GM18499 (cell line): ENCODE results near the gene SOWAHC.
"Not testable (repeated sequence)": the region's sequence is repeated elsewhere in the genome, so short reads cannot be mapped to it uniquely, and the experiment has no call there.

Experiments
- ATAC-seq: cut with Tn5 transposase; IDR thresholded peaks from one replicate; pipeline ENCODE4 v1.9.1; 2021; ENCODE audit warnings: moderate number of reproducible peaks; ENCODE audit not compliant: insufficient read depth, unreplicated experiment

Gene SOWAHC, protein sequence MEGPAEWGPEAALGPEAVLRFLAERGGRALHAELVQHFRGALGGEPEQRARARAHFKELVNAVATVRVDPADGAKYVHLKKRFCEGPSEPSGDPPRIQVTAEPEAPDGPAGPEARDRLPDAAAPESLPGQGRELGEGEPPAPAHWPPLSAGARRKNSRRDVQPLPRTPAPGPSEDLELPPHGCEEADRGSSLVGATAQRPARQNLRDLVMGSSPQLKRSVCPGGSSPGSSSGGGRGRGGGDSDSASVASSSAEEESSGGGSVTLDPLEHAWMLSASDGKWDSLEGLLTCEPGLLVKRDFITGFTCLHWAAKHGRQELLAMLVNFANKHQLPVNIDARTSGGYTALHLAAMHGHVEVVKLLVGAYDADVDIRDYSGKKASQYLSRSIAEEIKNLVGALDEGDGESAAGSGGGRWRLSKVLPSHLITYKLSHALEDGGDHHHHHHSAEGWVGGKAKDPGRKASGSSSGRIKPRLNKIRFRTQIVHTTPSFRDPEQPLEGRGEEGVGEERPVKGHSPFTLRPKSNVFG

GRCh38 chr2:109613922-109614714 lies at the start of gene SOWAHC, which contains the start of gene SEPTIN10:
Gene SOWAHC (plus strand): TSS chr2:109614364. CDS start chr2:109614490, 126 bp downstream.
Gene SEPTIN10 (minus strand): TSS chr2:109613966. CDS start chr2:109613827, 139 bp downstream.
- ATAC-seq = peak; percentile 61

- no peak for ATAC-seq
These were observed 38.8 kb upstream of the SOWAHC start for GRCh38 chr2:109575373-109575772.

DNA sequence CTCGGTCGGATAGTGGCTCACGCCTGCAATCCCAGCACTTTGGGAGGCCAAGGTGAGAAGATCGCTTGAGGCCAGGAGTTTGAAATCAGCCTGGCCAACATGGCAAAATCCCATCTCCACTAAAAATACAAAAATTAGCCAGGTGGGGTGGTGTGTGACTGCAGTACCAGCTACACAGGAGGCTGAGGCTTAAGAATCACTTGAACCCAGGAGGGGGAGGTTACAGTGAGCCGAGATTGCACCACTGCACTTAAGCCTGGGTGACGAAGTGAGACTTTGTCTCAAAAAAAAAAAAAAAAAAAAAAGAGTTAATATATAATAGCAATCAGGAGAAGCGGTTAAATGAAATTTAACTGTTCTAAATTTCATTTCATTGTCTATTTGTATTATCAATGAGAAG lies 36.5 kb upstream of the SOWAHC start:
- ATAC-seq = not testable (repeated sequence)

- ATAC-seq = no peak
These were observed 31.0 kb upstream of the SOWAHC start for GRCh38 chr2:109582928-109583895.

GRCh38 chr2:109586687-109587086 lies 27.5 kb upstream of the SOWAHC start:
- ATAC-seq = no peak

- no peak for ATAC-seq
These were observed 23.0 kb upstream of the SOWAHC start for GRCh38 chr2:109591206-109591605.

GRCh38 chr2:109592905-109593304 lies 21.3 kb upstream of the SOWAHC start:
- ATAC-seq = no peak

DNA sequence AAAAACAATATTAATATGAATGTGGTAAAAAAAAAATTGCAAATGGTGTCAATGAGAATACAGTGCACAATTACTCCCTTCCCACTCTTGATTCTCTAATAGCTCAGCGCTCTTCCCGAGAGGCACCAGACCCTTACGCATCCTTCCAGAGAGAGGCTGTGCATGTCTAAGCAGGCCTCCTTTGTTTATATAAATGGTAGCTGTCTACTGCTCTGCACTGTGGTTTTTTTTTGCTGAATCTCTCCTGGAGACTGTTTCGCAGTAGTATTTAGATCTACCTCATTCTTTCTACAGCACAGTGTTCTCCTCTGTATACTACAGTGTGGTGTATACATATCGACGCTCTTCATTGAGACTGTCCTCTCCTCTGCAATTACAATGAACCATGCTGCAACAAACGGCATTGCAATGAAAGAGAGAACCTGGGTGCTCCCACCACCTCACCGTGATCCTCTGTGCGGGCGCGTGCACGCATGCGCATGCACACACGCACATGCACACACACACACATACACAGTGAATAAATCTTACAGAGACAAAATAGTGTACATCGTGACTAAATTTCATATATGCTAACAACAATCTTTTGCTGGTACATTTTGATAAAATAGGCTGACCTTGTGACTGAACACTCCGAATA lies 19.8 kb upstream of the SOWAHC start:
- no peak for ATAC-seq

DNA sequence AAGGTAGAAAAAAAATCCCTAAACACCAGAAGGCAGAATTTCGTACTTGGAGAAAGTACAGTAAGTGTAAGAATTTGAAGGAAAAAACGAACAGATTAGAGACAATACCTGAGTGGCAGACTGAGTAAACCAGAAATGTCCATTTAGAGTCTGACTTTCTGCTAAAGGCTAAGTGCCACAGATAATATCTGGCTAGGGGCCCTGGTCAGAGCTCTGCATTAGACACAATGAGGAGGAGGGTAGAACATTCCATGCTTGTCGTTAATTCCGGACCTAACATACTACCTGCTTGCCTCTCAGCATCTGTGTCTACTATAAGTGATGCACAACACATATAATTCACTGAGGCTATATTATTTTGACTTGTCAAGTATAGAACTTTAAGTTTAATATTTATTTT lies 18.5 kb upstream of the SOWAHC start:
- ATAC-seq = no peak

- ATAC-seq = no peak
These were observed 16.9 kb upstream of the SOWAHC start for GRCh38 chr2:109597283-109597682.

DNA sequence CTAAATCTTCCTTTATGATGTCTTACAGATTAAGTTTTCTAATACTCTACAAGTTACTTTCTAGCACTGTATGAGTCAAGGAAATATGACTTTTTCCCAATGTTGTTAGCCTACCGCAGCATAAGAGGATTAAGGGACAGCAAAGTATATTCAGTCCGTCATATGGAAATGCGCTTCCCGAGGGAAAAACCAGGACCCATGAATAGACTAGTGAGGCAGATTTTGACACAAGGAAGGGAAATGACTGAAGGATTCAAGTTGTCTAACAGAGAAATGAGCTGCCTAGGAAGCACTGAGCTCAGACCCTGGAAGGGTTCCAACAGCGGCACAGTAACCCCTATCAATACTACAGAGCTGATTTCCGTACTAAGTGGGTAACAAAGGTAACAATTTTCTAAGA lies 12.4 kb upstream of the SOWAHC start:
- ATAC-seq = no peak

- no peak for ATAC-seq
These were observed 11.5 kb upstream of the SOWAHC start for GRCh38 chr2:109602617-109603188.

DNA sequence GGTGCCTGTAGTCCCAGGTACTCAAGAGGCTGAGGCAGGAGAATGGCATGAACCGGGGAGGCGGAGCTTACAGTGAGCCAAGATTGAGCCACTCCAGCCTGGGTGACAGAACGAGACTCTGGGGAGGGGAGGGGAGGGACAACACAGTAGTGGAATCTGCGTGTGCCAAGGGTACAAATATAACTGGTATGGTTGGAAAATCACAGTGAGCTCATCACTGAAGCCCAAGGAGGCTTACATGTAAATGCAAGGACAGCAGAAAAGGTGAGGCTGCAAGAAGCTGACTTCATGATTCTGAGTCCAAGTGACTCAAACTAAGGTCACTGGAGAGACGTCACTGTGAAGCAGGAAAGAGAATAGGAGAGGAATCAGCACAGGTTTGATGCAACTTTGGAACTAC lies 9.6 kb upstream of the SOWAHC start:
- no peak for ATAC-seq

GRCh38 chr2:109607766-109608165 lies 6.4 kb upstream of the SOWAHC start:
- no peak for ATAC-seq

DNA sequence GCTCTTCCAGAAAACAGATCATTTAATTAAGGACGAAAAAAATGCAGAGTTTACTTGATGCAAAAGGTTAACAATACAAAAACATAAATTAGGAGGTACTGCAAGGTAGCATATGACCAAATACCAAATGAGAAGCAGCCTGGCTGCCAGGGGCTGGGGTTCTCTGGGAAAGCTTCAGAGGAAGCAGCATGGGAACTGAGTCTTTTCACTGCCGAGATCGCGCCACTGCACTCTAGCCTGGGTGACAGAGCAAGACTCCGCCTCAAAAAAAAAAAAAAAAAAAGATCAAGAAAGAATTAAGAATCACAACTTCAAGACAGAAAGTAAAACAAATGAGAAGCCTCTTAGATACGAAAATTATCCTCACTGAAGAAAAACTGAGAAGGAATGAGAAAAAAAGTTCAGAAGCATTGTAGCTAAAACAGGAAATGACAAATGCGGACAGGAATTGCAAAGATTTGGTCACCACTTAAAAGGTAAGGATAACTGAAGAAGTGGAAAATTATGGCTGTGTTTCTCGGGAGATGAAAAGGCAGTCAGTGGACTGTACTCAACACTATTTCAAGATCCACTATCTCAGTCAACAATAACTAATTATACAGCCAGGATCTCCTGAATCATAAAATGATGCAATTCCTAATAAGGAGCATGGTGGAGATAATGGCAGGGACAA lies 4.7 kb upstream of the SOWAHC start:
- ATAC-seq = no peak

- no peak for ATAC-seq
These were observed 2.6 kb upstream of the SOWAHC start for GRCh38 chr2:109611467-109612095.

- ATAC-seq = peak; percentile 6
These were observed 863 bp upstream of the SOWAHC start for GRCh38 chr2:109613081-109613921.
